HepG2 (cell line): ENCODE data around the gene RFX7. TPM values are rescaled to one million over a fixed set of nuclear protein-coding genes. Genes with fewer than 3 reads are reported as not detected.
A peak's percentile ranks its signal among the peaks of the same experiment; 100 is the strongest.

Experiments used
- CHD4 ChIP-seq: fragments of 200-600 bp; sonication (generic); IDR thresholded peaks from 2 replicates; pipeline ENCODE4 v1.7.0; 2017; ENCODE audit warnings: mild to moderate bottlenecking, low read length, borderline replicate concordance
- ERF ChIP-seq: IDR thresholded peaks from 2 replicates; pipeline ENCODE4 v1.6.1; 2018; ENCODE audit warnings: missing biosample characterization, missing genetic modification reagents
- GTF3A ChIP-seq: sonication (generic); formaldehyde crosslinking; conservative IDR thresholded peaks from 2 replicates; pipeline ENCODE4 v1.4.0; 2020; ENCODE audit warnings: mild to moderate bottlenecking, missing genetic modification reagents
- GZF1 ChIP-seq: sonication (generic); formaldehyde crosslinking; IDR thresholded peaks from 2 replicates; pipeline ENCODE4 v1.5.1; 2020; ENCODE audit warnings: mild to moderate bottlenecking, missing genetic modification reagents
- HDAC2 ChIP-seq: sonication (generic); formaldehyde crosslinking; IDR thresholded peaks from 2 replicates; pipeline ENCODE4 v1.4.0; 2020; ENCODE audit warnings: missing genetic modification reagents
- HNRNPL ChIP-seq: fragments of 200-400 bp; formaldehyde crosslinking; IDR thresholded peaks from 2 replicates; pipeline ENCODE4 v1.6.1; 2017; ENCODE audit warnings: mild to moderate bottlenecking, low read depth, low read length
- ISL2 ChIP-seq: sonication (generic); formaldehyde crosslinking; IDR thresholded peaks from 2 replicates; pipeline ENCODE4 v1.5.0; 2020; ENCODE audit warnings: missing genetic modification reagents
- RFXANK ChIP-seq: IDR thresholded peaks from 2 replicates; pipeline ENCODE4 v1.6.1; 2016
- THAP11 ChIP-seq: IDR thresholded peaks from 2 replicates; pipeline ENCODE4 v1.6.1; 2016; ENCODE audit warnings: missing biosample characterization, missing genetic modification reagents
- XRCC5 ChIP-seq: fragments of 200-400 bp; formaldehyde crosslinking; optimal IDR thresholded peaks from 2 replicates; pipeline ENCODE3; 2017; ENCODE audit warnings: mild to moderate bottlenecking, low read length
- YEATS2 ChIP-seq: sonication (generic); formaldehyde crosslinking; IDR thresholded peaks from 2 replicates; pipeline ENCODE4 v1.4.0; 2020; ENCODE audit warnings: missing genetic modification reagents, borderline replicate concordance
- YEATS4 ChIP-seq: sonication (generic); formaldehyde crosslinking; IDR thresholded peaks from 2 replicates; pipeline ENCODE4 v1.4.0; 2020; ENCODE audit warnings: missing genetic modification reagents, borderline replicate concordance
- ZNF326 ChIP-seq: sonication (generic); formaldehyde crosslinking; IDR thresholded peaks from 2 replicates; pipeline ENCODE4 v1.4.0; 2020; ENCODE audit warnings: missing genetic modification reagents, borderline replicate concordance
- ZNF431 ChIP-seq: sonication (generic); formaldehyde crosslinking; IDR thresholded peaks from 2 replicates; pipeline ENCODE4 v1.9.0; 2022; ENCODE audit warnings: missing genetic modification reagents, low read depth, mild to moderate bottlenecking, borderline replicate concordance
- ZNF501 ChIP-seq: sonication (generic); formaldehyde crosslinking; IDR thresholded peaks from 2 replicates; pipeline ENCODE4 v1.5.1; 2020; ENCODE audit warnings: mild to moderate bottlenecking, moderate library complexity, missing genetic modification reagents
- ZNF629 ChIP-seq: sonication (generic); formaldehyde crosslinking; conservative IDR thresholded peaks from 2 replicates; pipeline ENCODE4 v1.5.0; 2020; ENCODE audit warnings: missing genetic modification reagents
- ZNF670 ChIP-seq: sonication (generic); formaldehyde crosslinking; IDR thresholded peaks from 2 replicates; pipeline ENCODE4 v1.8.0; 2022; ENCODE audit warnings: mild to moderate bottlenecking, missing genetic modification reagents, borderline replicate concordance
- ZNF878 ChIP-seq: sonication (generic); formaldehyde crosslinking; IDR thresholded peaks from 2 replicates; pipeline ENCODE4 v1.8.1; 2023; ENCODE audit warnings: mild to moderate bottlenecking, missing genetic modification reagents, moderate library complexity
- polyA plus RNA-seq, 8 experiments: library from polyadenylated mRNA; depleted of rRNA in 3 of 8; stranded (reverse) in 7 of 8; unstranded in 1 of 8; fragments of >200 nt; fragmentation: Illumina TruSeq in 4 of 8; extraction: Trizol in 4 of 8; gene quantifications; 2 replicates each; pipeline versions ENCODE4 v1.2.1 to v1.2.3, GENCODE V29; 2011 to 2016; ENCODE audit warnings: low read depth in 4 of 8, missing spikeins in 1 of 8, mixed read lengths in 1 of 8; ENCODE audit not compliant: insufficient read depth in 1 of 8
- total RNA-seq, 5 experiments: library from RNA; depleted of rRNA; stranded (reverse); fragments of >200 nt; fragmentation: Illumina TruSeq; extraction: Trizol; gene quantifications; 2 replicates each; pipeline ENCODE4 v1.2.3, GENCODE V29; 2016; ENCODE audit warnings: low read depth in 1 of 5
- TF ChIP-seq, protein P1 (sequence below): sonication (generic); formaldehyde crosslinking; IDR thresholded peaks from 2 replicates; pipeline ENCODE4 v1.4.0; 2020; ENCODE audit warnings: missing genetic modification reagents
- TF ChIP-seq, protein P2 (sequence below): sonication (generic); formaldehyde crosslinking; IDR thresholded peaks from 2 replicates; pipeline ENCODE4 v1.5.1; 2020; ENCODE audit warnings: mild to moderate bottlenecking, missing genetic modification reagents
- TF ChIP-seq, protein P3 (sequence below): sonication (generic); formaldehyde crosslinking; IDR thresholded peaks from 2 replicates; pipeline ENCODE4 v1.4.0; 2020; ENCODE audit warnings: missing genetic modification reagents

Gene RFX7
- total and polyA plus RNA-seq, 2 of the 13 experiments (the other 11 are each of a cell fraction or from before 2014, with no cell fraction given) = 8.5 to 10.4 TPM

DNA sequence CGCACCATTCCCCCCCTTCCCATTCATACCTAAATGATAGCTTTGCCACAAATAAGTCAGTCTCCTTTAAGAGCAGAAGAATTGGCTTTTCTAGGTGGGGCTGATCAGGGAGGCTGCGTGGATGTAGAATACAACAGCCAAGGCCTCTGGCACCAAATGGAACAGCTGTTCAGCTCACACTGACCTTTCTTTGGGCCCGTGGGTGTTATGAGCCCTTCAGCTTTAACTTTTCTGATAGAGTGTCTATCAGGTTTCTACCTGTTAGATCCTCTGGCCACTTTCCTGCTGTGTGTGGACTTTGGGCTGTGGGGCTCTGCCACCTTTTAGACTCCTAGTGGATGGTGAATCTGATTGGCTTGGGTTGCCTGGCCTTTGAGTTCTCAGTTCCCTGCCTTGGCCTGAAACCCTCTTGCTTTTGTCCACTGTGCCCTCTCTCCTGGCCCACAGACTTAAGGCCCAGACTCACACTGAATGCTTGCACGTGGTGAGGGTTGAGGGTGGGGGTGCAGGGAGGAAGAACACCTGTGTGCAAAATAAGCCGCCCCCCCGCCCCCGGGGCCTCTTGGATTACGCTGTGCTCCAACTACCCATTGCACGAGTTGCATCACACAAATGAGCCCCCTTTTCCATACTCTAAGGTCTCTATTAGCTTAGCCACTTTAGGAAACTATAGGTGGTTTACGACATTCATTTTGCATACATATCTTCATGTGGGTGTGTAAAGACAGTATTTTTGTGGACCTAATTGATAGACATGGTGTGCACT is 1.3 kb upstream of the RFX7 start (continued):
- TF ChIP-seq, protein P1, sequence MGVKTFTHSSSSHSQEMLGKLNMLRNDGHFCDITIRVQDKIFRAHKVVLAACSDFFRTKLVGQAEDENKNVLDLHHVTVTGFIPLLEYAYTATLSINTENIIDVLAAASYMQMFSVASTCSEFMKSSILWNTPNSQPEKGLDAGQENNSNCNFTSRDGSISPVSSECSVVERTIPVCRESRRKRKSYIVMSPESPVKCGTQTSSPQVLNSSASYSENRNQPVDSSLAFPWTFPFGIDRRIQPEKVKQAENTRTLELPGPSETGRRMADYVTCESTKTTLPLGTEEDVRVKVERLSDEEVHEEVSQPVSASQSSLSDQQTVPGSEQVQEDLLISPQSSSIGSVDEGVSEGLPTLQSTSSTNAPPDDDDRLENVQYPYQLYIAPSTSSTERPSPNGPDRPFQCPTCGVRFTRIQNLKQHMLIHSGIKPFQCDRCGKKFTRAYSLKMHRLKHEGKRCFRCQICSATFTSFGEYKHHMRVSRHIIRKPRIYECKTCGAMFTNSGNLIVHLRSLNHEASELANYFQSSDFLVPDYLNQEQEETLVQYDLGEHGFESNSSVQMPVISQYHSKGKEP (CRISPR knock-in tag) = no peak
- TF ChIP-seq GTF3A (CRISPR knock-in tag) = no peak
- TF ChIP-seq ZNF629 (CRISPR knock-in tag) = no peak
- 0 out of 2 replicates have a peak, but pooled peaks have one; percentile 37 for TF ChIP-seq THAP11
- TF ChIP-seq XRCC5 = peak; percentile 38
- peak; percentile 28; the same call in 1 of the 2 replicates for TF ChIP-seq YEATS2 (CRISPR knock-in tag)
- TF ChIP-seq HDAC2 (CRISPR knock-in tag) = no peak; the same call in 1 of the 2 replicates
- TF ChIP-seq YEATS4 (CRISPR knock-in tag) = peak; percentile 67
- TF ChIP-seq ISL2 = 0 out of 2 replicates have a peak, but pooled peaks have one; percentile 22
- TF ChIP-seq ZNF501 = 0 out of 2 replicates have a peak, but pooled peaks have one; percentile 35
- no peak for TF ChIP-seq ZNF431 (CRISPR knock-in tag)
- TF ChIP-seq, protein P2, sequence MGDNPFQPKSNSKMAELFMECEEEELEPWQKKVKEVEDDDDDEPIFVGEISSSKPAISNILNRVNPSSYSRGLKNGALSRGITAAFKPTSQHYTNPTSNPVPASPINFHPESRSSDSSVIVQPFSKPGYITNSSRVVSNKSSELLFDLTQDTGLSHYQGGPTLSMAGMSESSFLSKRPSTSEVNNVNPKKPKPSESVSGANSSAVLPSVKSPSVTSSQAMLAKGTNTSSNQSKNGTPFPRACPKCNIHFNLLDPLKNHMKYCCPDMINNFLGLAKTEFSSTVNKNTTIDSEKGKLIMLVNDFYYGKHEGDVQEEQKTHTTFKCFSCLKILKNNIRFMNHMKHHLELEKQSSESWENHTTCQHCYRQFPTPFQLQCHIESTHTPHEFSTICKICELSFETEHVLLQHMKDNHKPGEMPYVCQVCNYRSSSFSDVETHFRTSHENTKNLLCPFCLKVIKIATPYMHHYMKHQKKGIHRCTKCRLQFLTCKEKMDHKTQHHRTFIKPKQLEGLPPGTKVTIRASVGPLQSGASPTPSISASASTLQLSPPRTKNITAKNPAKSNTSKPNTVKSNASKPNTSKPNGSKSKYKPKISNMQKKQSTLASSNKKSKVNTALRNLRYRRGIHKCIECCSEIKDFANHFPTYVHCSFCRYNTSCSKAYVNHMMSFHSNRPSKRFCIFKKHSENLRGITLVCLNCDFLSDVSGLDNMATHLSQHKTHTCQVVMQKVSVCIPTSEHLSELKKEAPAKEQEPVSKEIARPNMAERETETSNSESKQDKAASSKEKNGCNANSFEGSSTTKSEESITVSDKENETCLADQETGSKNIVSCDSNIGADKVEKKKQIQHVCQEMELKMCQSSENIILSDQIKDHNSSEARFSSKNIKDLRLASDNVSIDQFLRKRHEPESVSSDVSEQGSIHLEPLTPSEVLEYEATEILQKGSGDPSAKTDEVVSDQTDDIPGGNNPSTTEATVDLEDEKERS (CRISPR knock-in tag) = no peak
- TF ChIP-seq ERF (CRISPR knock-in tag) = 0 out of 2 replicates have a peak, but pooled peaks have one; percentile 5
- no peak for TF ChIP-seq ZNF878 (CRISPR knock-in tag)
- 0 out of 2 replicates have a peak, but pooled peaks have one; percentile 49 for TF ChIP-seq CHD4
- no peak for TF ChIP-seq ZNF670 (CRISPR knock-in tag)
- no peak for TF ChIP-seq ZNF326 (CRISPR knock-in tag)
- TF ChIP-seq RFXANK = no peak
- TF ChIP-seq, protein P3, sequence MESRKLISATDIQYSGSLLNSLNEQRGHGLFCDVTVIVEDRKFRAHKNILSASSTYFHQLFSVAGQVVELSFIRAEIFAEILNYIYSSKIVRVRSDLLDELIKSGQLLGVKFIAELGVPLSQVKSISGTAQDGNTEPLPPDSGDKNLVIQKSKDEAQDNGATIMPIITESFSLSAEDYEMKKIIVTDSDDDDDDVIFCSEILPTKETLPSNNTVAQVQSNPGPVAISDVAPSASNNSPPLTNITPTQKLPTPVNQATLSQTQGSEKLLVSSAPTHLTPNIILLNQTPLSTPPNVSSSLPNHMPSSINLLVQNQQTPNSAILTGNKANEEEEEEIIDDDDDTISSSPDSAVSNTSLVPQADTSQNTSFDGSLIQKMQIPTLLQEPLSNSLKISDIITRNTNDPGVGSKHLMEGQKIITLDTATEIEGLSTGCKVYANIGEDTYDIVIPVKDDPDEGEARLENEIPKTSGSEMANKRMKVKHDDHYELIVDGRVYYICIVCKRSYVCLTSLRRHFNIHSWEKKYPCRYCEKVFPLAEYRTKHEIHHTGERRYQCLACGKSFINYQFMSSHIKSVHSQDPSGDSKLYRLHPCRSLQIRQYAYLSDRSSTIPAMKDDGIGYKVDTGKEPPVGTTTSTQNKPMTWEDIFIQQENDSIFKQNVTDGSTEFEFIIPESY (CRISPR knock-in tag) = no peak
- no peak for TF ChIP-seq GZF1 (CRISPR knock-in tag)
- TF ChIP-seq HNRNPL = 0 out of 2 replicates have a peak, but pooled peaks have one; percentile 34
